HG02623 (cell line): ENCODE data around the gene GAS5.
"Not testable (repeated sequence)": the region's sequence is repeated elsewhere in the genome, so short reads cannot be mapped to it uniquely, and the experiment has no call there.

Experiments used
- ATAC-seq: cut with Tn5 transposase; IDR thresholded peaks from one replicate; pipeline ENCODE4 v1.9.1; 2021; ENCODE audit warnings: moderate library complexity; ENCODE audit not compliant: unreplicated experiment

GAS5 gene

GRCh38 chr1:173870252-173871075 lies 2.7 kb upstream of the GAS5 start:
- no peak for ATAC-seq

DNA sequence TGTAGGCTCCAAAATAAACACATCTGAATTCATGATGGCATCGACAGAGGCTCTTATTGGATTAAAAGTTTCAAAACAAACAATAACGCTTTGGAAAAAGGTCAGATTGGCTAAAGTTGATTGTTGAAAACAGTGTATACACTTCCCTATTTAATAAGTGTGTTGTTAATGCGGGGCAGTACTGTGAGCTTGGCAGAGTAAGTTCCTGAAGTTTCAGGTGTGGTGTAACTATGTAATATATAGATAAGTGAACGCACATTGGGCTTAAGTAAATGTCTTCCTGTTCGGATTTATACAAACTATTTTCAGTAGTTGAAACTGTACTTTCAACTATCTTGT lies 1.2 kb upstream of the GAS5 start:
- ATAC-seq, result no peak

- ATAC-seq, result peak; percentile 49
These were observed 654 bp upstream of the GAS5 start, which contains the start of gene ZBTB37 for GRCh38 chr1:173868266-173869020. Gene ZBTB37, plus strand, starts transcription at chr1:173868380. Its CDS starts 1,846 bp downstream, at chr1:173870226.

GRCh38 chr1:173867141-173867752 lies 542 bp downstream of the GAS5 start:
- ATAC-seq, result no peak

DNA sequence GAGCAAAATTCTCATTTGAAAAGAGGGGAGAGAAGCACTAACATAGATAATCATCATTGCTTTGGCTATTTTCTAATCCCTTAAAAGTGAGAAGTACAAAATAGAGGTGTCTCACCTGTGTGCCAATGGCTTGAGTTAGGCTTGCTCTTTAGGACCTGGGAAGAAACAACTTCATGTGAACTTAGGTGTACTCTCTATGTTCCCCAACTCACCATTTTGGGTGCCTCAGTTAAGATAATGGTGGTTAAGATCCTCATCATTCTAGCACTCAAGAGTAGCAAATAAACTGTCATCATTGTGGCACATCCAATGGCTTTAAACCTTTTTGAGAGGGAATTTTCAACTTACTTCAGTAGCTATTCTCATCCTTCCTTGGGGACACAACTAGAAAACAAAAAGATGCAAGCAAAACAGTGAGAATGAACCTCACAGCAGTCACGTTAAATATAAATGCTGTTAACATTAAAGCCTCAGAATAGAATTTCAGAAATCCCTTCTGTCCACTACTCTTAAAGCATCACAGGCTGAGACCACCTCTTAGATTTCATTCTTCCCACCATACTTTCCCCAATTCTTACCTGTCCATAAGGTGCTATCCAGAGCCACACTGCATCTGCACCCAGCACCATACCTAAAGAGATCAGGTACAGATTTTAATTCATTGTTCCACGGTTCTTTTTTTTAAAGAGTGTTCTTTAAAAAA lies 1.2 kb downstream of the GAS5 start:
- ATAC-seq, result no peak

DNA sequence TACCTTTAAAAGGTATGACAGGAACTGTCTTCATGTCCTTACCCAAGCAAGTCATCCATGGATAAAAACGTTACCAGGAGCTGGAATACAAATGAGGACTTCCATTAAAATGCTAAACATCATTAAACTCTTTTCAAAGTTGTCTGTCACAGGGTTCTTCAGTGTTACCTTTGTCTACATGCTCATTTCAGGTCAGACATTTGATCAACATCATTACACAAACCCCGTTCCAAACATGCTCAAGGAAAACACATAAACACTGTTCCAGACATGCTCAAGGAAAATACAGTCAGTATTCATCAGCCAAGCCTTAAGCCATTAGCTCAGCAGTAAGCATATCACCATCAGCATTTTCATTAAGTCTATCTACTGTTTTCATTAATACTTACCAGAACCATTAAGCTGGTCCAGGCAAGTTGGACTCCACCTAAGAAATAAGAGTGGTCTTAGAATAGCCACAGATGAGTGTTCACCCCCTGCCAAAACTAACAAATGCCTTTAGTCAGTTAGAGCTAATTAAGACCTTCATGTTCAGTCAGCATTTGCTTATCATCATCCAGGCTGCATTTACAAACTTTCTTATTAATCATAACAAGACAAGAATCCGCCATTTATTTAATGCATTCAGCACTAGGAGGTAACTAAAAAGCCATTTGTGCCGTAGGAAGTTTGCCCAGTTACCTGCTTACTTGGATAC lies 2.2 kb downstream of the GAS5 start:
- no peak for ATAC-seq

GRCh38 chr1:173864179-173864867 lies 3.5 kb downstream of the GAS5 start:
- no peak for ATAC-seq

GRCh38 chr1:173863224-173864161 lies 4.3 kb downstream of the GAS5 start:
- no peak for ATAC-seq

GRCh38 chr1:173862769-173863223 lies 5.0 kb downstream of the GAS5 start:
- ATAC-seq, result no peak

DNA sequence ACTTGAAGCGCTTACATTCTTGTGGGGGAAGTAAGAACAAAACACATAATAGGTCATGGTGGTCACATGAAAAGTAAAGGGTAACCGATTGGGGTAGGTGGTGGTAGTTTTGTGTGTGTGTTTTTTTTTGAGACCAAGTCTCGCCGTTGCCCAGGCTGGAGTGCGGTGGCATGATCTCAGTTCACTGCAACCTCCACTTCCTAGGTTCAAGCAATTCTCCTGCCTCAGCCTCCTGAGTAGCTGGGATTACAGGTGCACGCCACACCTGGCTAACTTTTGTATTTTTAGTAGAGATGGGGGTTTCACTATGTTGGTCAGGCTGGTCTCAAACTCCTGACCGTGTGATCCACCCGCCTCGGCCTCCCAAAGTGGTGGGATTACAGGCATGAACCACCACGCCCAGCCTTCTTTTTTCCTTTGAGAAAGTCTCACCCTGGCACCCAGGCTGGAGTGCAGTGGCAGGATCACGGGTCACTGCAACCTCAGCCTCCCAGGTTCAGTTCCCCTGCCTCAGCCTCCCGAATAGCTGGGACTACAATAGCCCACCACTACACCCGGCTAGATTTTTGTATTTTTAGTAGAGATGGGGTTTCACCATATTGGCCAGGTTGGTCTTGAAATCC lies 5.5 kb downstream of the GAS5 start:
- ATAC-seq, result not testable (repeated sequence)

DNA sequence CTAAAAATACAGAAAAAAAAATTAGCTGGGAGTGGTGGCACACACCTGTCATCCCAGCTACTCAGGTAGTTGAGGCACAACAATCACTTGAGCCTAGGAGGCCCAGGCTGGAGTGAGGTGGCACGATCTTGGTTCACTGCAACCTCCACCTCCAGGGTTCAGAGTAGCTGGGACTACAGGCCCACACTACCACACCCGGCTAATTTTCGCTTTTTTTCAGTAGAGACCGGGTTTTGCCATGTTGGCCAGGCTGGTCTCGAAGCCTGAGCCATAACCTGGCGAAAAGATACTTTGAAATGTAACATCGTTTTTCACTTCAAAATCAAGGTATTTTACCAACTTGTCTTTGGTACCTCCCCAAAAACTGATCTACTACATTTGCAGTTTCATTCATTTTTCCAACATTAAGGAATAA lies 6.1 kb downstream of the GAS5 start:
- no peak for ATAC-seq

GRCh38 chr1:173860065-173860464 lies 7.7 kb downstream of the GAS5 start:
- ATAC-seq, result no peak

DNA sequence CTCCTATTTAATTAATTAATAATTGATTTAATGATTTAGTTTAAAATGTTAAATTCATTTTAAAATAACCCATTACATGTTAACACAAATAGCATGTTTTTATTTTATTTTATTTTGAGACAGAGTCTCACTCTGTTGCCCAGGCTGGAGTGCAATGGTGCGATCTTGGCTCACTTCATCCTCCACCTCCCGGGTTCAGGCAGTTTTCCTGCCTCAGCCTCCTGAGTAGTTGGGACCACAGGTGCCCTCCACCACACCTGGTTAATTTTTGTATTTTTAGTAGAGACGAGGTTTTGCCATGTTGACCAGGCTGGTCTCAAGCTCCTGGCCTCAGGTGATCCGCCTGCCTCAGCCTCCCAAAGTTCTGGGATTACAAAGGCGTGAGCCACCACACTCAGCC lies 8.2 kb downstream of the GAS5 start:
- ATAC-seq, result not testable (repeated sequence)

GRCh38 chr1:173857363-173857917 lies 10.3 kb downstream of the GAS5 start:
- no peak for ATAC-seq

- ATAC-seq, result no peak
These were observed 10.9 kb downstream of the GAS5 start for GRCh38 chr1:173856903-173857302.

- ATAC-seq, result no peak
These were observed 11.8 kb downstream of the GAS5 start for GRCh38 chr1:173856014-173856413.

GRCh38 chr1:173853074-173853473 lies 14.7 kb downstream of the GAS5 start:
- no peak for ATAC-seq

DNA sequence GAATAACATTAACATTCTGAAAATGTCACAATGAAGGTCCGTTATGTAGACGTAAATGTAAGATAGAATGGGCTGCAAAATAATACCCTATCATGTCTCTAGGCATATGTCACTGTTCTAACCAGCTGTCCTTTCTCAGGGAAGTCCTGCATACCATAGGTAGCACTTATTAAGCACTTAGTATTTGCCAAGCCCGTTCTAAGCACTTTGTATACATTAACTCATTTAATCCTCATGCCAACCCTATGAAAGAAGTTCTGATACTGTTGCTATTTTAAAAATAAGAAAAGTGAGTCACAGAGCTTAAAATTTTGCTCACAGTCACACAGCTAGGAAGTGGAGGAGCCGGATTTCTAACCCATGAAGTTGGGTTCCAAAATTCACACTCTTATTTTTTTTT lies 15.7 kb downstream of the GAS5 start:
- ATAC-seq, result no peak
